Central memory CD4-positive, alpha-beta T cell (primary cell): ENCODE results near the gene PRDM15.

Experiments
- DNase-seq: peaks from one replicate; pipeline ENCODE4 v3.0.0; 2022

PRDM15 gene

GRCh38 chr21:41883582-41883981 lies 4.4 kb upstream of the PRDM15 start:
- no peak for DNase-seq

DNA sequence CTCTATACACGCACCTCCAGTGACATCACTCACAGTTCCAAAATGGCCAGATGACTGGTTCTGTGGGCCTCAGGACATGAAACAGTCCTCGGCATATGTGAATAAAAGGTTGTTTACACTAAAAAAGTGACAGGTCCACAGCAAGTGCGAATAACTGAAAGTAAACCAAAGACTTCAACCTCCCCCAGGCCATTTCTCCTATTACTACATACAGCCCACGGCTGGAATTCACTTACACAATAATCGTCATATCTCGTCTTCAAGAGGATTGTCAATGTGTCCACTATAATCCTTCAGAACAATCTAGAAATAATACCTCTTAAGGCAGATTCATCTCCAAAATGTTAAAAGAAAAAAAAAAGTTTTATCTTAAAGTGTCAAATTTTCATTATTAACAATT lies 1.9 kb upstream of the PRDM15 start:
- no peak for DNase-seq

DNA sequence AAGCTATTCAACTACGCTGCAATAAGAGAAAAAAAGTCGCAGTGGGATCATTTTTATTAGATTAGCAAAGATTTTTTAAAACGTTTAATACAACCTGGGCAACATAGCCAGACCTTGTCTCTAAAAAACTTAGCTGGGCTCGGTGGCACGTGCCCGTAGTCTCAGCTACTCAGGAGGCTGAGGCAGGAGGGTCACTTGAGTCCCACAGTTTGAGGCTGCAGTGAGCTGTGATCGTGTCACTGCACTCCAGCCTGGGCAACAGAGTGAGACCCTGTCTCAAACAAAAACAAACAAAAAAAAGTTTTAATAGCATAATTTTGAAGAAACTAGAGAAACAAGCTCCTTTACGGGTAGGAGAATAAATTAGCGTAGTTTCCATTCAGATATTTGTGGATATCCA lies 1.0 kb upstream of the PRDM15 start:
- DNase-seq = no peak

DNA sequence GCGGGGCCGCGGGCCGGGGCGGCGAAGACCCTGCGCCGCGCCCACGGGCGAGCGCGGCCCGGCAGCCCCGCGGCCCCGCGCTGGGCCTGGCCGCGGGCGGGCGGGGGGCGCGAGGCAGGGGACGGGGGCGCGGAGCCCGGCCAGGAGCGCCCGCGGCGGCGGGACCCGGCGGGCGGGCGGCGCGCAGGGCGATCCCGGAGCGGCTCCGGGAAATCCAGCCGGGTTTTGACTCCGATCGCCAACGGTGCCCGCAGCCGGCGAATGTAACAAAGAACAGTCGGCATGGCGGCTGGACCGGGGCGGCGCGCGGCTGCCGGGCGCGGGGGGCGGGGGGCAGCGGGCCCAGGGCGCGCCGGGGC lies 334 bp downstream of the PRDM15 start:
- DNase-seq = peak; percentile 74

DNA sequence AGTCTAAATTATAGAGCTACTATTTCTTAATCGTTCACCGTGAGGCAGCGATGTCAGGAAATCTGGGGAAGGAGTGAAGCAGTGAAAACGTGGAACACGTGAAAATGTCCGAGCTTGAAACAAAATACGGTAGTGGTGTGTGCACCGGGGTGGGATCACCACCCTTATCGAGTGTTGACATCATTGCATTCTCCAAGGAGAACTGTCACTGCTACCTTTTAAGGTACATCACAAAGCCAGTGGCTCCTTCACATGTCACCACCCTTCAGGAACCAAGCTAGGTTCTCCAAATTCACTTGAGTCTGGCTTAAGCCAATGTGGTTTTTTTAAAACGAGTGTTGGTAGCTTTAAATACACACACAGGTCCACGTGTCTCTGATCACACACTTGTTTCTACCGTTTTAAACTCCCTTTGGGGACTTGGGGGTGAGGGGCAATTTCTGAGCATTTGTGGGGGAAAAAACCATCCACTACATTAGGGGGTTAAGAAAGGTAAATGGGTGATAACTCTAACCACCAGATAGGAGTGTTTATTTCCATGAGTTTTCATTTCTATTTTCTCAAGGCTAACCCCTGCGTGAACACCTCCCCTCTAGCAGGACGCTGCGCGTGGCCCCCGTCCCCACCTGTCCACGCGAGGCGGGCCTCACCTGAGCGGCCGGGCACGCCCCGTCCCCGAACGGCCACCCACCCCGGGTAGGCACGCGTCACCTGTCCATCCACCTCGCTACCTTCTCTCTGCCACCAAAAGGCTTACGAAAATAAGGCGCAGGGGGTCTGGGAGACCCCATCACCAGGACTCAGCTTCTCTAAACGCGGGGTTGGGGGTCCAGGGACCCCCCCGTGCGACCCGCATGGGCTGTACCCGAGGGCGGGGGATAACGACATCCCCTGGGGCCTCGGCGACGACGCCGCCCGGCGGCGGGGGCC lies 978 bp downstream of the PRDM15 start:
- DNase-seq = peak; percentile 28

GRCh38 chr21:41876928-41877652 lies 2.1 kb downstream of the PRDM15 start:
- DNase-seq = no peak

- DNase-seq = no peak
Measured at GRCh38 chr21:41876396-41876795, 2.7 kb downstream of the PRDM15 start.

DNA sequence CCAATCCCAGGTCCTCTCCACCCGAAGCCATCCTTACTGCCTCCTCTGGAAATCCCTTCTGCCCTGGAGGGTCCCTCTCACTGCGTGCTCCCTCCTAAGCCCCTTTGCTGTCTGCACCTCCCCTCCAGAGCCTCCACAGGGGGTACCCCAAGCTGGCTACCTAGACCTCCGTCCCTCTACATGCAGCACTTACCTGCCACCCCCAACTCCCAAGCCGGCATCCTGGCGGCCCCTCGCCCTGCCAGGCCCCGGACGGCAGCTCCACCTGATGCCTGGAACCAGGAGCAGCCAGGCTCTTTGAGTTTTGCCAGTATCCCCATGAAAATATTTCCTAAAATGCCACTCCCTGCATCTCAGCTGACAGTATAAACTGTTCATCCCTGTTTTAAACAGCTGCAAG lies 4.1 kb downstream of the PRDM15 start:
- no peak for DNase-seq

- DNase-seq = no peak
Measured at GRCh38 chr21:41874611-41875010, 4.5 kb downstream of the PRDM15 start.

GRCh38 chr21:41873426-41873825 lies 5.7 kb downstream of the PRDM15 start:
- DNase-seq = no peak

GRCh38 chr21:41873005-41873404 lies 6.1 kb downstream of the PRDM15 start:
- no peak for DNase-seq

DNA sequence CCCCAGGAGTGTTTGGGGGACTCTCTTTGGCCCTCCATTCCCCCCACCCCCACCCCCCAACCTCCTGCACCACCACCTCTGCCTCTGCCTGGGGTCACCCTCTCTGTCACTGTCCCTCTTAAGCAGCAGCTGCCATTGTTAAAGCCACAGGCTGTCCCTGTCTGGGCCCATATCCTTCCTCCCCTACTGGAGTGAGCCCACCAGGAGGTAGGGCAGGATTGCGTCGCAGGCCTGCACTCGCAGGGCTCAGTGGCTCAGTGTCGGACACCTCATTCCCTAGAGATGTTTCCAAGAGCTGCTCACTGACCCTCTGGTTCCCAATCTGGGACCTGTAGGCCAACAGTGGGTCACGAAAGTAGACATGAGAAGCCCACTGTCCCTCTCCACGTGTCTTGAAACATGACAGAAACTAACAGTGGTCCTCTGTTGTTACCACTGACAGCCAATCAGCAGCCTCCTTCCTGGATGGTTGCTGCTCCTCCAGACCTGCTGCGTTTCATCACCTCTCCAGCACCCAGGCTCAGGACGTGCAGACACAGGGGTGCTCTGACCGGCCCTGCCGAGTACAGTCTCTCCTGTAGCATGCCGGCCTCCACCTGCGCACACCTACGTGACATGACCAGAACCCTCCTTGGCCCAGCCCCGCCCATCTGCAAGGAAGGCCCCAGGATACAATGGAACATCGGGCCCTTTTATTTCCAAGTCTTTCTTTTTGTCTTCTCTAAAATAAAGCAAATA lies 7.7 kb downstream of the PRDM15 start:
- DNase-seq = no peak

DNA sequence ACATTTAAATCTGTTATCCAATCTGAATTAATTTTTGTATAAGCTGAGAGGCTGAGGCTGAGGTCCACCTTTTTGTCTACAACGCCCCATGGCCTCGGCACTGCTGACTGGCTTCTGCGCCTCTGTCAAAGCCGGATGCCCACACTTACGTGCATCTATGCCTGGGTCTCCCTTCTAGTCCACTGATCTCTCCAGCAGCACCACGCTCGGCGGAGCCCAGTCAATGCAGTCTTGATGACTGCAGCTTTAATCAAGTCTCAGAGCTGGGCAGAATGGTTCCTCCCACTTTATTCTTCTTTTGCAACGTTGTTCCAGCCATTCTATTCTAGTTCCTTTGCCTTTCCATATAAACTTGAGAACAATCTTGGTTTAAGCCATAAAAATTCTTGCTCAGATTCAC lies 9.4 kb downstream of the PRDM15 start:
- DNase-seq = no peak

DNA sequence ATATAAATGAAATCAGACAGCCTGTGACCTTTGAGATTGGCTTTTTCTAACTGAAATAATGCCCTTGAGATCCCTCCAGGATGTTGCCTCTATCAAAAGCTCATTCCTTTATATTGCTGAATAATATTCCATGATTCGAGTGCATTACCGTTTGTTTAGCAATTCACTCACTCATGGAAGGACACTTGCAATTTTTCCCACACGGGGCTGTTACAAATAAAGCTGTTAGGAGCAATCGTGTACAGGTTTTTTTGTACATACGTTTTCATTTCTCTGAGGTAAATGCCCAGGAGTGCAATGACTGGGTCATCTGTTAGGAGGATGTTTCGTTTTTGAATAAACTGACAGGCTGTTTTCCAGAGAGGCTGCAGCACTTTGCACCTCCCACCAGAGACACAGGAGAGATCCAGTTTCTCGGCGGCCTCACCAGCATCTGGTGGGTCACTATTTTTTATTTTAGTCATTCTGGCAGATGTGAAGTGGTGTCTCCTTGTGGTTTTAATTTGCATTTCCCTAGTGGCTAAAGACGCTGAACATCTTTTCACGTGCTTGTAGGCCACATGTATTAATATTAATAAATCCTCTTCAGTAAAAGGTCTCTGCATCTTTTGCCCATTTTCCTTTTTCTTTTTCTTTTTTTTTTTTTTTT lies 11.0 kb downstream of the PRDM15 start:
- no peak for DNase-seq

DNA sequence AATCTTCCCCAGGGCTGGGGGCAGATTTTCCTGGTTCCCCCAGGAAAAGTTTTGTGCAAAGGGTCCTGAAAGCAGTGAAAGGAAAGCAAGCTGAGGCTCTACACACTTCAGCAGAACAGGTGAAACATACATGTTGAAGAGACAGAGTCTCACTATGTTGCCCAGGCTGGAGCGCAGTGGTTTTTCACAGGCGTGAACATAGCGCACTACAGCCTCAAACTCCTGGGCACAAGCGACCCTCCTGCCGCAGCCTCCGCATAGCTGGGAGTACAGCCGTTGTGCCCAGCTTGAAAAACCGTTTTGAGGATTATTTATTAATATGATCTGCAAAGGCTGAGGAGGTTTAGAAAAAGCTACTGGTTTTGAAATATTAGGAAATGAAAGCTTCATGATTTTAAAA lies 11.8 kb downstream of the PRDM15 start:
- no peak for DNase-seq

- DNase-seq = no peak
Measured at GRCh38 chr21:41866274-41866809, 12.8 kb downstream of the PRDM15 start.

GRCh38 chr21:41865002-41865777 lies 14.0 kb downstream of the PRDM15 start:
- DNase-seq = no peak

DNA sequence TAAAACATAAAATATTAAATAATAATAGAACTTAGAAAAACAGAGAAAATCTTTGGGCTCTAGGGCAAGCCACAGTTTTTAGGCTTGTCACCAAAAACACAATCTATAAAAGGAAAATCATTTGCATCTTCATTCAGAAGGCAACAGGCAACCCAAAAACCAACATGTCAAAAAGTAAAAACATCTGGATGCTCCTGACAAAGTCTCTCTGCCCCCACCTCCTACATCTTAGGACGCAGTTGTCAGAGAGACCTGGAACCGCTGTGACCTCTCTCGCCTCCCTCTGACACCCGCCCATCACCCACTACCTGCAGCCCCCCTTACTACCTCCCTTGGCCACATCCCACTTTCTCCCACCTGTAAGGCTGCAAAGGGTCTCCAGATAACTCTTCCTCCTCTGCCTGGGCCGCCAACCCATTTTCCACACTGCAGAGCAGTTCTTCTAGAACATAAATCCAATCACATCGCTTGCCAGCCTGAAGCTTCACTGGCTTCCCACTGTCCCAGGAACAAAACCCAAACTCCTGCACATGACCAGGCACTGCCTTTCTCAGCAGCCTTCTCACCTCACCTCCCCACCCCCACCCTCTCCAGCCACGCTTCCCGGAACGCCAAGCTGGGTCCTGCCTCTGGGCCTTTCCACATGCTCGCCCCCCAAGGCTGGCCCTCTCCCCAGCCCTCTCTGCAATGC lies 14.7 kb downstream of the PRDM15 start:
- DNase-seq = no peak

- DNase-seq = no peak
Measured at GRCh38 chr21:41863439-41863740, 15.8 kb downstream of the PRDM15 start.

- no peak for DNase-seq
Measured at GRCh38 chr21:41861987-41862386, 17.2 kb downstream of the PRDM15 start.

- no peak for DNase-seq
Measured at GRCh38 chr21:41861255-41861654, 17.9 kb downstream of the PRDM15 start.
